Fibroblast of villous mesenchyme (primary cell): ENCODE measurements around the gene CACNA2D2. TPM values are rescaled to one million over a fixed set of nuclear protein-coding genes. Genes with fewer than 3 reads are reported as not detected.

ENCODE experiments used
- DNase-seq: peaks from one replicate; pipeline ENCODE4 v3.0.0-alpha.2; 2010; ENCODE audit warnings: low read depth
- H3K4me3 ChIP-seq: 2 replicates; pipeline ENCODE4 v1.5.1; 2011; ENCODE audit warnings: low read depth, mild to moderate bottlenecking, low read length
- total RNA-seq: library from RNA; depleted of rRNA; stranded (reverse); fragments of >200 nt; gene quantifications from 2 replicates; pipeline ENCODE4 v1.2.3, GENCODE V29; 2012
- TF ChIP-seq, protein P1 (sequence below): IDR thresholded peaks from 2 replicates; pipeline ENCODE4 v1.5.1; 2012; ENCODE audit warnings: low read depth, mild to moderate bottlenecking, low read length; ENCODE audit not compliant: insufficient read depth

The CACNA2D2 gene
- total RNA-seq, 1 donor, result not detected

DNA sequence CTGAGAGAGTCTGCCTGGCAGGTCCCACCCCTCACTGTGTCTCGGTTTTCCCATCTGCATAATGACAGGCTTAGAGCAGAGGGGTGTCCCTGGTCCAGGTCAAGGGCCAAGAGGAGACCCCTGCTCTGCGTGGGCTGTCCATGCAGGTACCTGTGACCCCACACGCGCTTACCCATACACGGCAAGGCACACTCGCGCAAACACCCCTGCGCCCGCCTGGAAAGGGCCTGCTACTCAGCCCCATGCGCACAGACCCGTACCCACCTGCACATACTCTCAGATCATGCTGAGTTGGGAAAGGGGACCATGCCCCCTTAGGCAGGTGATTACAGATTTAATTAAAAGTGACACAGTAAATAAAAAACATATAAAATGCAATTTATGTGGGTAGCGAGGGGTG, 120.7 kb downstream of the CACNA2D2 start:
- no peak overlapping the region for H3K4me3 ChIP-seq
- no peak for DNase-seq
- TF ChIP-seq, protein P1, sequence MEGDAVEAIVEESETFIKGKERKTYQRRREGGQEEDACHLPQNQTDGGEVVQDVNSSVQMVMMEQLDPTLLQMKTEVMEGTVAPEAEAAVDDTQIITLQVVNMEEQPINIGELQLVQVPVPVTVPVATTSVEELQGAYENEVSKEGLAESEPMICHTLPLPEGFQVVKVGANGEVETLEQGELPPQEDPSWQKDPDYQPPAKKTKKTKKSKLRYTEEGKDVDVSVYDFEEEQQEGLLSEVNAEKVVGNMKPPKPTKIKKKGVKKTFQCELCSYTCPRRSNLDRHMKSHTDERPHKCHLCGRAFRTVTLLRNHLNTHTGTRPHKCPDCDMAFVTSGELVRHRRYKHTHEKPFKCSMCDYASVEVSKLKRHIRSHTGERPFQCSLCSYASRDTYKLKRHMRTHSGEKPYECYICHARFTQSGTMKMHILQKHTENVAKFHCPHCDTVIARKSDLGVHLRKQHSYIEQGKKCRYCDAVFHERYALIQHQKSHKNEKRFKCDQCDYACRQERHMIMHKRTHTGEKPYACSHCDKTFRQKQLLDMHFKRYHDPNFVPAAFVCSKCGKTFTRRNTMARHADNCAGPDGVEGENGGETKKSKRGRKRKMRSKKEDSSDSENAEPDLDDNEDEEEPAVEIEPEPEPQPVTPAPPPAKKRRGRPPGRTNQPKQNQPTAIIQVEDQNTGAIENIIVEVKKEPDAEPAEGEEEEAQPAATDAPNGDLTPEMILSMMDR, result no peak

DNA sequence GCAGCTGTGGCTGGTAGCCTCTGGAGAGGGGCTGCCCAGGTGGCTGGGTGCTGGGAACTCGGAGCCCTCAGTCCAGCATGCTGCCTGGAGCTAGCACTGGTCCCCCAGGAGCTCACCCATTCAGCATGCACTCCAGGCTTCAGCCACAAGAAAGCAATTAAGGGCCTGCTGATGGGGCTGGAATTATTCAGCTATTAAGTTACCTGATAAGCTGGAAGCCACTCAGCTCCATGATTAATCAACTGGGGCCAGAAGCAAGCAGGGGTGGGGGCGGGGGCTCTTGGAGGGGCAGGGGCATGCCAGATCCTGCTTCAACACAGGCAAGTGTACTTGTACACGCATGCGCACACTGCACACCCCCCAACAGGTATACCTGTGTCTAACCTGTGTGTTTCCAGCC, 122.1 kb downstream of the CACNA2D2 start:
- no peak overlapping the region for H3K4me3 ChIP-seq
- TF ChIP-seq, protein P1, result no peak
- no peak for DNase-seq

DNA sequence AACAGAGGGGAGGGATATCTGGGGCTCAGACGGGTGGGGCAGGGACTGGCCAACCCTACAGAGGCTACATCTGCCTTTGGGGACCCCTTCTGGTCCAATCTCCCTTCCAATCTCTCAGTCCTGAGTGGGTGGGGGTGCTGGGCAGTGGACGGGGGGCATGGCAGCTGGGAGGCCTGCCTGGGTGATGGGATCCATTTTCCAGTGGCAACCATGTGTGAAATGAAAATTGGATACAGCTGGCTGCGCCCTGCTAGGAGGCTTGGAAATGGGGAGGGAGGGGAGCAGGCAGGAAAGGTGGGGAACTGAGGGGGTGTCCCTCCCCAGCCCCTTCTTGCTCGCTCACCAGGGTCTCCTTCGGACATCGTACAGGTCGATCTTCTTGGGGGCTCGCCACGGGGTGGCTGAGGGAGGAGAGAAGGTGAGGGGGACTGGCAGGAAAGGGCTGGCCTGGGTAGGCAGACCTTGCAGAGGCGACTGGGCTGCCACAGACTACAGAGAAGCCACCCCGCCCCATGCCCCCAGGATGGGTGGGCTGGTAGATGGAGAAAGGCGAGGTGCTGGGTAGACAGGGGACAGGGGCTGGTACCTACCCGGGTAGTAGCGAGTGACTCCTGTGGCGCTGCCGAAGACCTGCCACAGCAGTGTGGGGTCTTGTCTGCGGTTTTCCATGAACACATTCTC, 122.9 kb downstream of the CACNA2D2 start:
- H3K4me3 ChIP-seq, result no peak overlapping the region
- no peak for DNase-seq
- TF ChIP-seq, protein P1, result no peak

DNA sequence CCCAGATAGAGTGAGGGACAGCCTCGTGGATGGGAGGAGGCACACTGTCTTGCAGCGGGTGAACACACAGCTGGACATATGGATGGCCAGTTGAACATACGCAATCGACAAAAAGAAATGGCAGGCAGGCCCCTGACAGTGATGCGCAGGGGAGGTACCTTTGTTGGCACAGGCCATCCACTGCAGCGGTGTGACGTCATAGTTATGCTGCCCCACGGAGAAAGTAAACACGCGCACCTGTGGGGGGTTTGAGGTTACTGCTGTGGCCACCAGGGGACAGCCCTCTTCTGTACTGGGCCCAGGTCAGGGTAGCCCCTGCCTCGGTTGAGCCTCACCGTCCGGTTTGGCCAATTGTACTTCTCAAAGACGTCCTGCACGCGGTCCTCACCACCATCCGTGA, 124.7 kb downstream of the CACNA2D2 start:
- DNase-seq, result no peak
- H3K4me3 ChIP-seq, result no peak overlapping the region
- TF ChIP-seq, protein P1, result no peak

DNA sequence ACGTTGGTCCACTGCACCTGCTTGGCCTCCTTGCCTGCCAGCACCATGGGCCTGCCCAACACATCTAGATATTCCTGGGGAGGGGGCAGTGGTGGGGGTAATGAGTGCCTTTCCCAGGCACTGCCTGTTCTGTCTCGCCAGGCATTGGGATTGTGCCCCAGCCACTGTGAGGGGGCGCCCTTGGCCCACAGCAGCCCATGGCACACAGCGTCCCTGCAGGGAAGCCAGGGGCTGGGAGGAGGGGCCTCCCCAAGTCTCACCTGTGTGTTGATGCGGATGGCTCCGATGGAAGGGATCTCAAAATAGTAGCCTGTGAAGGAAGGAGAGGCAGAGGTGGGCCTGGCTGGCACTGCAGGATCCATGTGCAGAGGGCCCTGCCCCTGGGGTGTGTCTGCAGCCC, 125.4 kb downstream of the CACNA2D2 start:
- TF ChIP-seq, protein P1, result no peak
- no peak overlapping the region for H3K4me3 ChIP-seq
- DNase-seq, result no peak

DNA sequence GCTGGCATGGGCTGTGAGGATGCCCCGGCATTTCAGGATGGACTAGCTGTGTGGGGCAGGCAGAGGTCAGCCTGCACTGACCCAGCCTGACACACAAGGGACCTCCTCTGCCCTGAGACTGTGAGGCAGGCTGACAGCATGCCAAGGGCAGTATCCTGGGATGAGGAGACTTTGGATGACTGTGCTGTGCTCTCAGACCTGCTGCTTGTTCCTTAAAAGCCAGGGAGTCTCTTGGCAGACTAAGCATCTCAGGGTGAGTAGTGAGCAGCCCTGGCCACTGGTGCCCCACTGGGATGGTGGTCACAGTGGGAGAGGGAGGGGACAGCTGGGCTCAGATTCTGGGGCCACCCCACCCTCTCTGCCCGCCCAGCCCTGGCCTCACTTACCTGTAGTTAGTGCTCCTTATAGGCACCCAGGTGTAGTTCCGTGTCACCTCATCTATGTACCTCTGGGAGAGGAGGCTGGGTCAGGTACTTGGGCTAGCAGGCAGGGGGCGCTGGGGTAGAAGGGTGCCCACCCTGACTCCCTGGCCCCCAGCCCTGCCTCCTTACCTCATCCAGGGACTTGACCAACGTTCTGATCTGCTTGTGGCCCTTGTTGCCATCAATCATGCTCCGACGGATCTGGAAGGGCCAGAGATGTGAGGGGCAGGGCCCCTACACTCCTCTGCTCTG, 128.0 kb downstream of the CACNA2D2 start:
- TF ChIP-seq, protein P1, result no peak
- H3K4me3 ChIP-seq, result no peak overlapping the region
- no peak for DNase-seq
